ENCODE data around the gene PRKCA. TPM values are rescaled to one million over a fixed set of nuclear protein-coding genes. Genes with fewer than 3 reads are reported as not detected.

PRKCA gene
- total and polyA plus RNA-seq, 2 of the 13 experiments (the other 11 are each of a cell fraction or from before 2014, with no cell fraction given), result 18.5 to 21.5 TPM

DNA sequence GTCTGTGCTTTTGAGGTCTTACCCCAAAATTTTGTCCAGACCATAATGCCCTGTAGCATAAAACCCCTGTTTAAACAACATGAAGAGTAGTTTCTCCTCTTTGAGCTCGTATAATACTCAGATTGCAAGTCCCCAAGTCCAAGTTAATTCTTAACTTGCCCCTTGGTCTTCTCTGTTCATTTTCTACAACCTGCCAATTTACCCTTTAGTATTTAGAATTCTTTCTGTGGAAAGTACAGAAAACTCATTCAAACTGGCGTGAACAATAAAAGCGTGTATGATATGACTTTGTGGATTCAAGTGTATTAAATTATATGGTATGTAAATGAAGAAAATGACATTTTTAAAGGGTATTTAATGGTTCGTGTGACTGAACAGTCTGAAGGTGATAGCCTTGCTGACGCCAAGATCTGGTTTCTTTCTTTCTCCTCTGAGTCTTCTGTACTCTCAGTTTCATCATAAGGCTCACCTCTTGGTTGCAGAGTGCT lies 185.6 kb downstream of the PRKCA start (continued):
- TF ChIP-seq MED1 (CRISPR knock-in tag; IDR thresholded peaks at IDR 0.05) (0 out of 2 replicates have a peak, but pooled peaks have one; percentile 40), KMT2B (CRISPR knock-in tag; IDR thresholded peaks at IDR 0.05) (peak; percentile 56; the same call in 1 of the 2 replicates), SUZ12 (IDR thresholded peaks at IDR 0.05; ENCODE audit: low read depth, low read length) (no peak), SP140L (CRISPR knock-in tag; IDR thresholded peaks at IDR 0.05; ENCODE audit: borderline replicate concordance) (0 out of 2 replicates have a peak, but pooled peaks have one; percentile 36), KMT2A (CRISPR knock-in tag; IDR thresholded peaks at IDR 0.05) (0 out of 2 replicates have a peak, but pooled peaks have one; percentile 12), NCOA2 (CRISPR knock-in tag; IDR thresholded peaks at IDR 0.05) (peak; percentile 41; the same call in 1 of the 2 replicates), ZNF510 (CRISPR knock-in tag; IDR thresholded peaks at IDR 0.05; ENCODE audit: low read depth) (peak; percentile 32; the same call in 1 of the 2 replicates), ASH2L (IDR thresholded peaks at IDR 0.05; ENCODE audit: insufficient read length, low read depth, low read length) (peak; percentile 58), DMAP1 (CRISPR knock-in tag; IDR thresholded peaks at IDR 0.05) (0 out of 2 replicates have a peak, but pooled peaks have one; percentile 50), ERF (CRISPR knock-in tag; IDR thresholded peaks at IDR 0.05) (peak; percentile 39; the same call in 1 of the 2 replicates), MEF2D (CRISPR knock-in tag; IDR thresholded peaks at IDR 0.05) (no peak)
- TF ChIP-seq, protein P1, sequence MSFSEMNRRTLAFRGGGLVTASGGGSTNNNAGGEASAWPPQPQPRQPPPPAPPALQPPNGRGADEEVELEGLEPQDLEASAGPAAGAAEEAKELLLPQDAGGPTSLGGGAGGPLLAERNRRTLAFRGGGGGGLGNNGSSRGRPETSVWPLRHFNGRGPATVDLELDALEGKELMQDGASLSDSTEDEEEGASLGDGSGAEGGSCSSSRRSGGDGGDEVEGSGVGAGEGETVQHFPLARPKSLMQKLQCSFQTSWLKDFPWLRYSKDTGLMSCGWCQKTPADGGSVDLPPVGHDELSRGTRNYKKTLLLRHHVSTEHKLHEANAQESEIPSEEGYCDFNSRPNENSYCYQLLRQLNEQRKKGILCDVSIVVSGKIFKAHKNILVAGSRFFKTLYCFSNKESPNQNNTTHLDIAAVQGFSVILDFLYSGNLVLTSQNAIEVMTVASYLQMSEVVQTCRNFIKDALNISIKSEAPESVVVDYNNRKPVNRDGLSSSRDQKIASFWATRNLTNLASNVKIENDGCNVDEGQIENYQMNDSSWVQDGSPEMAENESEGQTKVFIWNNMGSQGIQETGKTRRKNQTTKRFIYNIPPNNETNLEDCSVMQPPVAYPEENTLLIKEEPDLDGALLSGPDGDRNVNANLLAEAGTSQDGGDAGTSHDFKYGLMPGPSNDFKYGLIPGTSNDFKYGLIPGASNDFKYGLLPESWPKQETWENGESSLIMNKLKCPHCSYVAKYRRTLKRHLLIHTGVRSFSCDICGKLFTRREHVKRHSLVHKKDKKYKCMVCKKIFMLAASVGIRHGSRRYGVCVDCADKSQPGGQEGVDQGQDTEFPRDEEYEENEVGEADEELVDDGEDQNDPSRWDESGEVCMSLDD (CRISPR knock-in tag; IDR thresholded peaks at IDR 0.05; ENCODE audit: borderline replicate concordance), result peak; percentile 88
- TF ChIP-seq, protein P2, sequence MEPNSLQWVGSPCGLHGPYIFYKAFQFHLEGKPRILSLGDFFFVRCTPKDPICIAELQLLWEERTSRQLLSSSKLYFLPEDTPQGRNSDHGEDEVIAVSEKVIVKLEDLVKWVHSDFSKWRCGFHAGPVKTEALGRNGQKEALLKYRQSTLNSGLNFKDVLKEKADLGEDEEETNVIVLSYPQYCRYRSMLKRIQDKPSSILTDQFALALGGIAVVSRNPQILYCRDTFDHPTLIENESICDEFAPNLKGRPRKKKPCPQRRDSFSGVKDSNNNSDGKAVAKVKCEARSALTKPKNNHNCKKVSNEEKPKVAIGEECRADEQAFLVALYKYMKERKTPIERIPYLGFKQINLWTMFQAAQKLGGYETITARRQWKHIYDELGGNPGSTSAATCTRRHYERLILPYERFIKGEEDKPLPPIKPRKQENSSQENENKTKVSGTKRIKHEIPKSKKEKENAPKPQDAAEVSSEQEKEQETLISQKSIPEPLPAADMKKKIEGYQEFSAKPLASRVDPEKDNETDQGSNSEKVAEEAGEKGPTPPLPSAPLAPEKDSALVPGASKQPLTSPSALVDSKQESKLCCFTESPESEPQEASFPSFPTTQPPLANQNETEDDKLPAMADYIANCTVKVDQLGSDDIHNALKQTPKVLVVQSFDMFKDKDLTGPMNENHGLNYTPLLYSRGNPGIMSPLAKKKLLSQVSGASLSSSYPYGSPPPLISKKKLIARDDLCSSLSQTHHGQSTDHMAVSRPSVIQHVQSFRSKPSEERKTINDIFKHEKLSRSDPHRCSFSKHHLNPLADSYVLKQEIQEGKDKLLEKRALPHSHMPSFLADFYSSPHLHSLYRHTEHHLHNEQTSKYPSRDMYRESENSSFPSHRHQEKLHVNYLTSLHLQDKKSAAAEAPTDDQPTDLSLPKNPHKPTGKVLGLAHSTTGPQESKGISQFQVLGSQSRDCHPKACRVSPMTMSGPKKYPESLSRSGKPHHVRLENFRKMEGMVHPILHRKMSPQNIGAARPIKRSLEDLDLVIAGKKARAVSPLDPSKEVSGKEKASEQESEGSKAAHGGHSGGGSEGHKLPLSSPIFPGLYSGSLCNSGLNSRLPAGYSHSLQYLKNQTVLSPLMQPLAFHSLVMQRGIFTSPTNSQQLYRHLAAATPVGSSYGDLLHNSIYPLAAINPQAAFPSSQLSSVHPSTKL (CRISPR knock-in tag; IDR thresholded peaks at IDR 0.05), result peak; percentile 51; the same call in 1 of the 2 replicates
- TF ChIP-seq, protein P3, sequence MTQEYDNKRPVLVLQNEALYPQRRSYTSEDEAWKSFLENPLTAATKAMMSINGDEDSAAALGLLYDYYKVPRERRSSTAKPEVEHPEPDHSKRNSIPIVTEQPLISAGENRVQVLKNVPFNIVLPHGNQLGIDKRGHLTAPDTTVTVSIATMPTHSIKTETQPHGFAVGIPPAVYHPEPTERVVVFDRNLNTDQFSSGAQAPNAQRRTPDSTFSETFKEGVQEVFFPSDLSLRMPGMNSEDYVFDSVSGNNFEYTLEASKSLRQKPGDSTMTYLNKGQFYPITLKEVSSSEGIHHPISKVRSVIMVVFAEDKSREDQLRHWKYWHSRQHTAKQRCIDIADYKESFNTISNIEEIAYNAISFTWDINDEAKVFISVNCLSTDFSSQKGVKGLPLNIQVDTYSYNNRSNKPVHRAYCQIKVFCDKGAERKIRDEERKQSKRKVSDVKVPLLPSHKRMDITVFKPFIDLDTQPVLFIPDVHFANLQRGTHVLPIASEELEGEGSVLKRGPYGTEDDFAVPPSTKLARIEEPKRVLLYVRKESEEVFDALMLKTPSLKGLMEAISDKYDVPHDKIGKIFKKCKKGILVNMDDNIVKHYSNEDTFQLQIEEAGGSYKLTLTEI (CRISPR knock-in tag; conservative IDR thresholded peaks at IDR 0.05), result no peak
- TF ChIP-seq, protein P4, sequence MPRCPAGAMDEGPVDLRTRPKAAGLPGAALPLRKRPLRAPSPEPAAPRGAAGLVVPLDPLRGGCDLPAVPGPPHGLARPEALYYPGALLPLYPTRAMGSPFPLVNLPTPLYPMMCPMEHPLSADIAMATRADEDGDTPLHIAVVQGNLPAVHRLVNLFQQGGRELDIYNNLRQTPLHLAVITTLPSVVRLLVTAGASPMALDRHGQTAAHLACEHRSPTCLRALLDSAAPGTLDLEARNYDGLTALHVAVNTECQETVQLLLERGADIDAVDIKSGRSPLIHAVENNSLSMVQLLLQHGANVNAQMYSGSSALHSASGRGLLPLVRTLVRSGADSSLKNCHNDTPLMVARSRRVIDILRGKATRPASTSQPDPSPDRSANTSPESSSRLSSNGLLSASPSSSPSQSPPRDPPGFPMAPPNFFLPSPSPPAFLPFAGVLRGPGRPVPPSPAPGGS (CRISPR knock-in tag; IDR thresholded peaks at IDR 0.05), result no peak

Measured in HepG2 (cell line).